HG03442 (cell line): ENCODE data around the gene HECW1.

Experiments used
- ATAC-seq: cut with Tn5 transposase; IDR thresholded peaks from one replicate; pipeline ENCODE4 v1.9.1; 2021; ENCODE audit warnings: mild to moderate bottlenecking, moderate library complexity; ENCODE audit not compliant: unreplicated experiment

Gene HECW1

GRCh38 chr7:43528576-43529354 lies 416.3 kb downstream of the HECW1 start:
- no peak for ATAC-seq

GRCh38 chr7:43530553-43531410 lies 418.3 kb downstream of the HECW1 start:
- ATAC-seq: no peak

GRCh38 chr7:43531700-43532099 lies 419.3 kb downstream of the HECW1 start:
- ATAC-seq: no peak

GRCh38 chr7:43533801-43534479 lies 421.5 kb downstream of the HECW1 start:
- ATAC-seq: no peak

- ATAC-seq: no peak
Observed at GRCh38 chr7:43535031-43535451, 422.6 kb downstream of the HECW1 start.

GRCh38 chr7:43535810-43536585 lies 423.6 kb downstream of the HECW1 start:
- no peak for ATAC-seq

GRCh38 chr7:43536773-43537172 lies 424.3 kb downstream of the HECW1 start:
- ATAC-seq: no peak

GRCh38 chr7:43537765-43538403 lies 425.4 kb downstream of the HECW1 start:
- no peak for ATAC-seq

- ATAC-seq: no peak
Observed at GRCh38 chr7:43538404-43538771, 425.9 kb downstream of the HECW1 start.

- no peak for ATAC-seq
Observed at GRCh38 chr7:43540471-43540870, 428.0 kb downstream of the HECW1 start.

GRCh38 chr7:43542716-43543115 lies 430.3 kb downstream of the HECW1 start:
- no peak for ATAC-seq

GRCh38 chr7:43546231-43546630 lies 433.8 kb downstream of the HECW1 start:
- no peak for ATAC-seq

GRCh38 chr7:43550427-43550826 lies 438.0 kb downstream of the HECW1 start:
- no peak for ATAC-seq

- ATAC-seq: no peak
Observed at GRCh38 chr7:43552122-43552521, 439.7 kb downstream of the HECW1 start.

GRCh38 chr7:43553999-43554398 lies 441.6 kb downstream of the HECW1 start:
- ATAC-seq: no peak

- ATAC-seq: no peak
Observed at GRCh38 chr7:43554423-43554822, 442.0 kb downstream of the HECW1 start.

- no peak for ATAC-seq
Observed at GRCh38 chr7:43557831-43558495, 445.5 kb downstream of the HECW1 start.

- ATAC-seq: no peak
Observed at GRCh38 chr7:43559171-43559945, 446.9 kb downstream of the HECW1 start.

- ATAC-seq: no peak
Observed at GRCh38 chr7:43559946-43560335, 447.5 kb downstream of the HECW1 start.
